MM.1S (cell line): ENCODE measurements around the gene FAF1.

Experiments
- EZH2 ChIP-seq: fragments of 300-600 bp; sonication (generic); optimal IDR thresholded peaks from 2 replicates; pipeline ENCODE3; 2017; ENCODE audit warnings: low read depth, mild to moderate bottlenecking, antibody characterized with exemption, low read length, mixed read lengths
- TF ChIP-seq, protein P1 (sequence below): fragments of 300-600 bp; sonication (generic); IDR thresholded peaks from 2 replicates; pipeline ENCODE4 v1.5.1; 2016; ENCODE audit warnings: antibody characterized with exemption, low read length, mixed read lengths

DNA sequence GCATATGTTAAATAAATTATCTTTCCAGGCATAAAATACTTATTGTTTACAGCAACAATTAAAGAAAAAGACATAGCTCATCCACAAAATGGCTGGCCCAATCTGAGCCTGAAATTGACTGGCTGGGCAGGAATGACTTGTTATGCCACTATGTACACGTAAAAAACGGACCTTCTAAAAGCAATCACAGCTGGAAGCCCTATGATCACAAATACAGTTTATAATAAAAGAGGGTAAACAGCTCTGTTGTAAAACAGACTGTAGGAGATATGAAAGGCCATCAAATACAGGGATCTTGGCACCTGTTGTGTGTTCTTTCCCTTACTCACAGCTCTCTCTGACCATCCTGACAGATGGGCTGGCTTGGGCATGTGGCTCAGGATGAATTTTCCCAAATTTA, 466.4 kb downstream of the FAF1 start:
- TF ChIP-seq, protein P1, sequence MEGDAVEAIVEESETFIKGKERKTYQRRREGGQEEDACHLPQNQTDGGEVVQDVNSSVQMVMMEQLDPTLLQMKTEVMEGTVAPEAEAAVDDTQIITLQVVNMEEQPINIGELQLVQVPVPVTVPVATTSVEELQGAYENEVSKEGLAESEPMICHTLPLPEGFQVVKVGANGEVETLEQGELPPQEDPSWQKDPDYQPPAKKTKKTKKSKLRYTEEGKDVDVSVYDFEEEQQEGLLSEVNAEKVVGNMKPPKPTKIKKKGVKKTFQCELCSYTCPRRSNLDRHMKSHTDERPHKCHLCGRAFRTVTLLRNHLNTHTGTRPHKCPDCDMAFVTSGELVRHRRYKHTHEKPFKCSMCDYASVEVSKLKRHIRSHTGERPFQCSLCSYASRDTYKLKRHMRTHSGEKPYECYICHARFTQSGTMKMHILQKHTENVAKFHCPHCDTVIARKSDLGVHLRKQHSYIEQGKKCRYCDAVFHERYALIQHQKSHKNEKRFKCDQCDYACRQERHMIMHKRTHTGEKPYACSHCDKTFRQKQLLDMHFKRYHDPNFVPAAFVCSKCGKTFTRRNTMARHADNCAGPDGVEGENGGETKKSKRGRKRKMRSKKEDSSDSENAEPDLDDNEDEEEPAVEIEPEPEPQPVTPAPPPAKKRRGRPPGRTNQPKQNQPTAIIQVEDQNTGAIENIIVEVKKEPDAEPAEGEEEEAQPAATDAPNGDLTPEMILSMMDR = no peak
- no peak for TF ChIP-seq EZH2
